GM18868 (cell line): ENCODE results near the gene HAND2.

Experiments used
- ATAC-seq: cut with Tn5 transposase; IDR thresholded peaks from one replicate; pipeline ENCODE4 v1.9.1; 2021; ENCODE audit warnings: mild to moderate bottlenecking, moderate library complexity; ENCODE audit not compliant: unreplicated experiment

The HAND2 gene

GRCh38 chr4:173478913-173479283 is 51.1 kb downstream of the HAND2 start:
- ATAC-seq, result no peak

- ATAC-seq, result no peak
These were observed 51.7 kb downstream of the HAND2 start for GRCh38 chr4:173478201-173478912.

- no peak for ATAC-seq
These were observed 53.0 kb downstream of the HAND2 start for GRCh38 chr4:173477016-173477415.
